Pancreas (tissue), 10 donors: ENCODE results near the gene PDE4B. TPM values are rescaled to one million over a fixed set of nuclear protein-coding genes. Genes with fewer than 3 reads are reported as not detected.

ENCODE experiments used
- ATAC-seq, 4 donors: fragments of 200-7000 bp; cut with Tn5 transposase; one replicate each; pipeline versions ENCODE4 v1.8.0 to v1.9.1; 2020; ENCODE audit warnings: mild to moderate bottlenecking in 4 of 4, moderate library complexity in 4 of 4
- DNase-seq, 6 donors: peaks; one replicate each; pipeline ENCODE4 v3.0.0-alpha.2; 2020
- FAIRE-seq: peaks from 2 replicates; lab custom pipeline; 2012; peaks lifted over from hg19 to GRCh38; lab: Jason Lieb, UNC
- H3K27ac ChIP-seq, 4 donors: fragments of 200-600 bp; sonication (generic); 1 replicate in 3 of 4; 2 replicates in 1 of 4; pipeline versions ENCODE4 v1.5.0 to v1.8.0; 2020
- H3K27me3 ChIP-seq, 4 donors: fragments of 200-600 bp; one replicate each; pipeline ENCODE4 v1.8.0; 2021
- H3K36me3 ChIP-seq, 3 donors: fragments of 200-600 bp; sonication (generic) in 1 of 3; one replicate each; pipeline versions ENCODE4 v1.5.0 to v1.8.0; 2020 to 2021
- H3K4me1 ChIP-seq, 3 donors: fragments of 200-600 bp; one replicate each; pipeline ENCODE4 v1.8.0; 2021
- H3K4me3 ChIP-seq, 4 donors: fragments of 200-600 bp; sonication (generic) in 2 of 4; one replicate each; pipeline versions ENCODE4 v1.5.0 to v1.8.0; 2020 to 2021
- H3K9me3 ChIP-seq, 4 donors: fragments of 200-600 bp; one replicate each; pipeline ENCODE4 v1.8.0; 2021
- CTCF ChIP-seq, 4 donors: fragments of 200-600 bp; sonication (generic) in 3 of 4; IDR thresholded peaks; one replicate each; pipeline versions ENCODE4 v1.5.0 to v1.8.0; 2021; ENCODE audit warnings: antibody characterized with exemption in 4 of 4
- WGBS, 2 donors: extraction: QIAGEN DNeasy Blood & Tissue Kit; methylation state at CpG; one replicate each; pipeline ENCODE4 v1.1.7; 2013; 5-methylcytosine and 5-hydroxymethylcytosine counted together
- intact Hi-C, 3 donors: fragments of 100-400 bp; cut with DNase I; formaldehyde crosslinking; loops; one replicate each; pipeline versions ENCODE4 v1.11.1 to v1.14.2; 2022
- polyA plus RNA-seq, 2 donors: library from polyadenylated mRNA; stranded (reverse); fragments of 200-250 nt; gene quantifications; one replicate each; pipeline ENCODE4 v1.2.3, GENCODE V29; 2013
- total RNA-seq, 6 donors: library from RNA; stranded (reverse); fragmentation: NEBNext Ultra II Directional in 4 of 6; extraction: Animal tissue kit (Norgen Biotek cat#: 25700) in 4 of 6; gene quantifications; one replicate each; pipeline versions ENCODE4 v1.2.1 to v1.2.4, GENCODE V29; 2021 to 2023
- donor health status: healthy with polysubstance abuse.
- donor health status: DM: no; HTN: no; CAD: no; lungs with moderate emphysema.
- donor health status: DM: no; HTN: no; CAD: no.
- donor health status: control.
- donor health status: control.
- donor health status: Bipolar disorder and iron deficiency.
- donor health status: DM: yes; HTN: yes; CAD: no.
- donor health status: DM: no; HTN: no; CAD: no.
- donor health status: DM: no; HTN: no; CAD: no.
- donor health status: DM: yes; HTN: yes; CAD: no.

The PDE4B gene
- total and polyA plus RNA-seq, 8 donors = 0.23 to 3.7 (median 0.92) TPM

DNA sequence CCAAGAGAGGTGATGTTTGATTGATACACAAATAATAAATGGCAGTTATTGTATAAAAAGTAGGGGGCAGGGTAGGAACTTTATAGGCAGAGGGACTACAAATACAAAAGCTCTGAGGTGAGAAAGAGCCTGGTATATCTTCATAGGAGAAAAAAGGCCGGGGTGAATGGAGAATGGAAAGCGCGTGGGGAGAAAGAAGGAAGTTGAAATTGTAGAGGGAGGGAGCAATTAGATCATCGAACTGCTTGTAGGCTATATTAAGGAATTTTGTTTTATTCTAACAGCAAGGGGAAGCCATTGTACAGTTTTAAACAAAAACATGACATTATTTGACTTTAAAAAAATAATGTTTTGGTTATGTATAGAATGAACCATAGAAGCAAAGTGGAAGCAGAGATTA lies 147.4 kb downstream of the PDE4B start:
- intact Hi-C loops = loop anchor here in 1 of 3 donors (10.0 kb wide), 1 partner anchor 305 kb away; no protein-coding TSS in a partner anchor
- no peak overlapping the region for H3K4me3 ChIP-seq
- no peaks in the 10 kb centered on the region for H3K9me3 ChIP-seq
- no peak for DNase-seq
- no peak for TF ChIP-seq CTCF (IDR thresholded peaks at IDR 0.05)
- ATAC-seq = no peak
- H3K4me1 ChIP-seq = no peaks in the 10 kb centered on the region
- no peak overlapping the region for H3K27ac ChIP-seq
- H3K36me3 ChIP-seq = no peaks in the 10 kb centered on the region
- FAIRE-seq = no peak
- WGBS, 2 donors = 65 to 71% methylated on average over 4 of the region's 4 CpGs
- H3K27me3 ChIP-seq = peaks cover 0 to 4% (median 0%) of the 10 kb centered on the region in 4 donors

DNA sequence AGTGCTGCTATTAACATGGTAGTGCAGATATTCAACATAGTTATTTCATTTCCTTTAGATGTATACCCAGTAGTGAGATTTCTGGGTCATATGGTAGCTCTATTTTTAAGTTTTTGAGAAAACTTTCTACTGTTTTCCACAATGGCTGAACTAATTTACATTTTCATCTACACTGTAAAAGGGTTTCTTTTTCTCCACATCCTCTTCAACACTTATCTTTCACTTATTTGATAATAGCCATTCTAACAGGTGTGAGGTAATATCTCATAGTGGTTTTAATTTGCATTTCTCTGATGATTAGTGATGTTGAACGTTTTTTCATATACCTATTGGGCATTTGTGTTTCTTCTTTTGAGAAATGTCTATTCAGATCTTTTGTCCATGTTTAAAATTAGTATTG lies 149.8 kb downstream of the PDE4B start:
- no peak for DNase-seq
- intact Hi-C loops = loop anchor here in 1 of 3 donors (10.0 kb wide), 1 partner anchor 302 kb away; no protein-coding TSS in a partner anchor
- ATAC-seq = no peak
- no peaks in the 10 kb centered on the region for H3K9me3 ChIP-seq
- peaks cover 0 to 4% (median 0%) of the 10 kb centered on the region in 4 donors for H3K27me3 ChIP-seq
- H3K4me1 ChIP-seq = no peaks in the 10 kb centered on the region
- no peak overlapping the region for H3K4me3 ChIP-seq
- no peak for TF ChIP-seq CTCF (IDR thresholded peaks at IDR 0.05)
- no peaks in the 10 kb centered on the region for H3K36me3 ChIP-seq
- no peak overlapping the region for H3K27ac ChIP-seq
- WGBS, 2 donors = 12 to 15% methylated on average over 1 of the region's 1 CpG
- FAIRE-seq = no peak

DNA sequence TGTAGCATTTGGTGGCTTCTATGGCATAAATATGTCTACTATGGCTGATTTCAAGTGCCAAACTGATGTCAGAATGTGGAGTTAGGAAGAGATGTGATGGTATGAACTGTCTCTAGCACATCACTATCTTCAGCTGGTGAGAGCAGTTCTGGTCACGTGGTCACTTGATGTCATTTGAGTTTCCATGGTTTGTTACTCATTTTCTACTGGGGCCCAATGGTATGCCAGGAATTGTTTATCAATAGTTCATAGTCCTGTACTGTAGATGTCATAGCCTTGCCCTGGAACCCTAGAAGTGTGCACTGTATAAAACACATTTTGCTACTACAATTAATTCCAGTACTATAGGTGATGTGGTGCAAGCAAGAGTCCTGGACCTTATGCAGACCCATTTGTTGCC lies 153.7 kb downstream of the PDE4B start:
- ATAC-seq (no peak), FAIRE-seq (no peak), DNase-seq (no peak)
- WGBS, 2 donors = 32 to 52% methylated on average over 1 of the region's 1 CpG
- Histone ChIP-seq H3K27me3 (peaks cover 0 to 4% (median 0%) of the 10 kb centered on the region in 4 donors), H3K4me1 (no peaks in the 10 kb centered on the region), H3K27ac (no peak overlapping the region), H3K9me3 (no peaks in the 10 kb centered on the region), H3K36me3 (no peaks in the 10 kb centered on the region), H3K4me3 (no peak overlapping the region)
- TF ChIP-seq CTCF (IDR thresholded peaks at IDR 0.05) = no peak
- intact Hi-C loops = loop anchor here in 1 of 3 donors (10.0 kb wide), 1 partner anchor 298 kb away; no protein-coding TSS in a partner anchor

DNA sequence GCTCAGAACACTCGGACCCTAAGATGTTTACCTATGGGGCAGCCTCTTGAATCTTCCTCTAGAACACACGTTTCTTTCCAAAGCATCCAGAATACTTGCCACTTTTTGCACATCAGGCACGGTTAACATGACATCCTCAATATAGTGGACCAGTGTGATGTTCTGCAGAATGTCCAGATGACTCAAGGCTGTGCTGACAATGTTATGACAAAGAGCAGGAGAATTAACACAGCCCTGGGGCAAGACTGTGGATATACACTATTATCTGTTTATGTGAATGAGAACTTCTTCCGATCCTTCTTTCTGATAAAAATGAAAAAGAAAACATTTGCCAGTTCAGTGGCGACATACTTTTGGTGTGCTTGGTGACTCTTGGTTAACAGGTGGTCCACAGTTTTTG lies 154.3 kb downstream of the PDE4B start:
- Histone ChIP-seq H3K4me1 (no peaks in the 10 kb centered on the region), H3K27ac (no peak overlapping the region), H3K36me3 (no peaks in the 10 kb centered on the region), H3K4me3 (no peak overlapping the region), H3K9me3 (no peaks in the 10 kb centered on the region), H3K27me3 (no peaks in the 10 kb centered on the region)
- no peak for ATAC-seq
- intact Hi-C loops = loop anchor here in 1 of 3 donors (10.0 kb wide), 1 partner anchor 298 kb away; no protein-coding TSS in a partner anchor
- no peak for DNase-seq
- FAIRE-seq = no peak
- WGBS, 2 donors = 75 to 81% methylated on average over 5 of the region's 5 CpGs
- no peak for TF ChIP-seq CTCF (IDR thresholded peaks at IDR 0.05)

DNA sequence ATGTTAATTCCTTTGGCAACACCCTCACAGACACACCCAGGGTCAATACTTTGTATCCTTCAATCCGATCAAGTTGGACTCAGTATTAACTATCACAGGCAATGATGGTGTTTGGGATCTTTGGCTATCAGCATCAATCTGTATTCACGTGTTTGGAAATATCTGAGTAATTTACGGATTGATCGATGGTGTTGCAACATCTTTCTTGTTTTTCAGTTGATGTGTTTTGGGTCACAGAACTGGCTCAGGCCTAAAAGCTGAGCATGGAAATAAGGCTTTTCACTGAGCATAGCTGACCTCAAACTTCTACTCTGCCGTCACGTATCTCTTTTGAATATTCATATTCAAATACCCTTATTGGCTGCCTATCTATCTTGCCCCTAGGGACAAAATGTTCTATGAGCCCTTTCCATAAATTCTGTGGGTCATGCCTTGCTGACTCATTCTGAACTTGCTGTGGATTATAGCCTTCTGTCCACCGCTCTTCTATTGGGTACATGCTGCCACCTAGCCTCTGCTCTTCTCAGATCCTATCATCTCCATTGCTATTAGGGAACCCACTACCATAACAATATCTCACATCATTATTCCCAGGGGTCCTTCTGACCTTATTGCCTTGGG lies 156.0 kb downstream of the PDE4B start:
- H3K36me3 ChIP-seq = no peaks in the 10 kb centered on the region
- peak in 3 of 4 donors; percentile 41 to 62 (median 45) for ATAC-seq
- DNase-seq = no peak
- H3K27me3 ChIP-seq = no peaks in the 10 kb centered on the region
- no peaks in the 10 kb centered on the region for H3K9me3 ChIP-seq
- FAIRE-seq = no peak
- no peak overlapping the region for H3K4me3 ChIP-seq
- H3K4me1 ChIP-seq = no peaks in the 10 kb centered on the region
- no peak overlapping the region for H3K27ac ChIP-seq
- intact Hi-C loops = loop anchor here in 1 of 3 donors (10.0 kb wide), 1 partner anchor 296 kb away; no protein-coding TSS in a partner anchor
- WGBS, 2 donors = 74 to 79% methylated on average over 7 of the region's 7 CpGs
- TF ChIP-seq CTCF (IDR thresholded peaks at IDR 0.05) = no peak
